ENCODE results near the gene LAIR1.
"Not testable (repeated sequence)": the region's sequence is repeated elsewhere in the genome, so short reads cannot be mapped to it uniquely, and the experiment has no call there.

LAIR1 gene

GRCh38 chr19:54364775-54365257 lies at the start of gene LAIR1:
Gene LAIR1 (minus strand): TSS chr19:54364931. CDS start chr19:54364804, 127 bp downstream.
- no peak for FAIRE-seq

GRCh38 chr19:54414156-54414555 lies 49.4 kb upstream of the LAIR1 start:
- no peak for FAIRE-seq

- no peak for FAIRE-seq
Measured at GRCh38 chr19:54412877-54413276, 48.1 kb upstream of the LAIR1 start.

GRCh38 chr19:54411033-54411432 lies 46.3 kb upstream of the LAIR1 start:
- no peak for FAIRE-seq

- FAIRE-seq, result no peak
Measured at GRCh38 chr19:54408456-54409026, 43.8 kb upstream of the LAIR1 start.

- FAIRE-seq, result no peak
Measured at GRCh38 chr19:54407780-54408179, 43.0 kb upstream of the LAIR1 start.

- FAIRE-seq, result no peak
Measured at GRCh38 chr19:54405628-54406027, 40.9 kb upstream of the LAIR1 start.

GRCh38 chr19:54403054-54403453 lies 38.3 kb upstream of the LAIR1 start:
- no peak for FAIRE-seq

GRCh38 chr19:54400913-54401312 lies 36.2 kb upstream of the LAIR1 start:
- no peak for FAIRE-seq

- no peak for FAIRE-seq
Measured at GRCh38 chr19:54399189-54399588, 34.5 kb upstream of the LAIR1 start.

- FAIRE-seq, result no peak
Measured at GRCh38 chr19:54395685-54396084, 31.0 kb upstream of the LAIR1 start.

GRCh38 chr19:54393381-54393780 lies 28.6 kb upstream of the LAIR1 start:
- no peak for FAIRE-seq

GRCh38 chr19:54392105-54392504 lies 27.4 kb upstream of the LAIR1 start:
- no peak for FAIRE-seq

- no peak for FAIRE-seq
Measured at GRCh38 chr19:54391589-54392061, 26.9 kb upstream of the LAIR1 start.

GRCh38 chr19:54390942-54391577 lies 26.3 kb upstream of the LAIR1 start:
- FAIRE-seq, result no peak

- no peak for FAIRE-seq
Measured at GRCh38 chr19:54389553-54389952, 24.8 kb upstream of the LAIR1 start.

- no peak for FAIRE-seq
Measured at GRCh38 chr19:54388802-54389139, 24.0 kb upstream of the LAIR1 start.

- FAIRE-seq, result no peak
Measured at GRCh38 chr19:54387991-54388801, 23.5 kb upstream of the LAIR1 start.

- FAIRE-seq, result no peak
Measured at GRCh38 chr19:54383330-54383729, 18.6 kb upstream of the LAIR1 start.

- FAIRE-seq, result not testable (repeated sequence)
Measured at GRCh38 chr19:54382041-54382440, 17.3 kb upstream of the LAIR1 start.

- no peak for FAIRE-seq
Measured at GRCh38 chr19:54380897-54381296, 16.2 kb upstream of the LAIR1 start.

- FAIRE-seq, result no peak
Measured at GRCh38 chr19:54379187-54379678, 14.5 kb upstream of the LAIR1 start.

- no peak for FAIRE-seq
Measured at GRCh38 chr19:54376610-54377285, 12.0 kb upstream of the LAIR1 start.
